Activated CD4-positive, alpha-beta T cell treated with anti-CD3 and anti-CD28 coated beads for 36 hours (primary cell): ENCODE results near the gene DLL3. TPM values are rescaled to one million over a fixed set of nuclear protein-coding genes. Genes with fewer than 3 reads are reported as not detected.

Source experiments
- ATAC-seq: fragments of 200-7000 bp; cut with Tn5 transposase; one replicate; pipeline ENCODE4 v1.10.0; 2021; ENCODE audit warnings: mild to moderate bottlenecking, moderate library complexity
- CTCF ChIA-PET: fragments of 350-600 bp; sonication (Branson Sonifier 250); formaldehyde crosslinking; loops from one replicate; lab custom pipeline; 2021; ENCODE audit warnings: antibody characterized with exemption; lab: Charles Lee
- POLR2A ChIA-PET: fragments of 350-600 bp; sonication (Branson Sonifier 250); formaldehyde crosslinking; loops from one replicate; lab custom pipeline; 2021; ENCODE audit warnings: antibody characterized with exemption, inconsistent platforms; lab: Charles Lee
- DNase-seq: peaks from one replicate; pipeline ENCODE4 v3.0.0-alpha.2; 2020
- H3K27ac Mint-ChIP-seq: one replicate; pipeline ENCODE4 v1.8.0; 2021; ENCODE audit warnings: mixed read lengths
- H3K27me3 Mint-ChIP-seq: one replicate; pipeline ENCODE4 v1.8.0; 2021; ENCODE audit warnings: mixed read lengths
- H3K36me3 Mint-ChIP-seq: one replicate; pipeline ENCODE4 v1.8.0; 2021; ENCODE audit warnings: low read depth, mixed read lengths
- H3K4me1 Mint-ChIP-seq: one replicate; pipeline ENCODE4 v1.8.0; 2021; ENCODE audit warnings: mixed read lengths
- H3K4me3 Mint-ChIP-seq: one replicate; pipeline ENCODE4 v1.8.0; 2021; ENCODE audit warnings: mild to moderate bottlenecking, moderate library complexity, mixed read lengths
- H3K9me3 Mint-ChIP-seq: one replicate; pipeline ENCODE4 v1.8.0; 2021; ENCODE audit warnings: low read depth, mixed read lengths
- intact Hi-C, 2 experiments: fragments of 100-400 bp; cut with DNase I in 1 of 2; cut with micrococcal nuclease in 1 of 2; formaldehyde crosslinking; loops; one replicate each; pipeline versions ENCODE4 v1.14.2 to v1.15.1; 2022 to 2024; cut with DNase I, micrococcal nuclease
- total RNA-seq, 2 experiments: library from RNA; stranded (reverse); gene quantifications; one replicate each; pipeline ENCODE4 v1.2.3, GENCODE V29; 2021

The DLL3 gene
- total RNA-seq, 2 experiments from 2014 or later, result 0.72 to 0.94 TPM

DNA sequence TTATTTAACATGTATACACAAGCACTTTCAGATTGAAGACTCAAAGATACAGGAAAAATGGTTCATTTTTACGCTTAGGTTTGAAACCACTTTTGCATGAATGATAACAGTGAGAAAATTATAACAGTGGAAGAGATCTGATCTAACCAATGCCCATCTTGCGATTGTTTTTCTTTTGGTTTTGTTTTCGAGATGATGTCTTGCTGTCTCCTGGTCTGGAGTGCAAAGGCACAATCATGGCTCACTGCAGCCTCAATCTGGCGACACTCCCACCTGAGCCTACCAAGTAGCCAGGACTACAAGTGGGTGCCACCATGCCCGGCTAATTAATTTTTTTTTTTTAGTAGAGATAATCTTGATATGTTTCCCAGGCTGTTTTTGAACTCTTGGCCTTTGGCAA is 51.5 kb downstream of the DLL3 start:
- ChIA-PET POLR2A (no interaction called here), CTCF (interaction anchor here (1.2 to 6.5 kb wide), 3 partner anchors 115 to 123 kb away, joined by 3 to 88 read pairs (median 33); no protein-coding TSS in a partner anchor)
- H3K36me3 Mint-ChIP-seq, result no peaks in the 10 kb centered on the region
- H3K27me3 Mint-ChIP-seq, result no peaks in the 10 kb centered on the region
- no peak overlapping the region for H3K4me3 Mint-ChIP-seq
- no peaks in the 10 kb centered on the region for H3K9me3 Mint-ChIP-seq
- ATAC-seq (no peak), DNase-seq (no peak)
- intact Hi-C loops, result loop anchor here in 1 of 2 experiments (5.0 to 10.0 kb wide), 2 partner anchors 77 to 215 kb away; no protein-coding TSS in a partner anchor
- H3K4me1 Mint-ChIP-seq, result peaks cover 16% of the 10 kb centered on the region
- no peak overlapping the region for H3K27ac Mint-ChIP-seq

DNA sequence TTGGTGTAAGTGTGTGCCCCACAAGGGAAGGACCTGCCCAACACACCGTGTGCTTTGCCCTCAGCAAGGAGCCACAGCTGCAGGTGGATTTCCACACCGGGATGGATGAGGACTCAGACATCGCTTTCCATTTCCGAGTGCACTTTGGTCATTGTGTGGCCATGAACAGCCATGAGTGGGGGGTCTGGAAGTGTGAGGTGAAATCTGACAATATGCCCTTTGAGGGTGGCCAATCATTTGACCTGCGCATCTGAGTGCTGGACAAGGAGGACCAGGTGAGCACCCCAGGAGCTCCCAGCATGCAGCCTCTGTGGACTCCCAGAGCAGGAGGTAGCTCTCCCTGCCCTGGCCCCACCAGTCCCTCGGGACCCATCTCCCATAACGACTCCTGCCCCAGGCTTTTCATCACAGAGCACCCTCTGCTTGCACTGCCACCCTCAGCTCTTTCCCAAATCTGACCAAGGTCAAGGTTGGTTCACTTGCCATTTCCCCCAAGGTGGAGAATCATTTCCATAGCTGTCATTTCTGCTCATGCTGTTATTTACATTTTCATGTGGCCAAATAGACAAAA is 54.4 kb downstream of the DLL3 start:
- ATAC-seq (no peak), DNase-seq (no peak)
- Mint-ChIP-seq H3K36me3 (no peaks in the 10 kb centered on the region), H3K4me1 (peaks cover 15% of the 10 kb centered on the region), H3K27me3 (no peaks in the 10 kb centered on the region), H3K27ac (peak overlapping the region; percentile 11), H3K9me3 (no peaks in the 10 kb centered on the region), H3K4me3 (no peak overlapping the region)
- intact Hi-C loops, result loop anchor here in 1 of 2 experiments (5.0 to 10.0 kb wide), 2 partner anchors 74 to 212 kb away; no protein-coding TSS in a partner anchor
- POLR2A ChIA-PET, result interaction anchor here (0.7 to 1.2 kb wide), 2 partner anchors 10 to 117 kb away, joined by 3 to 5 read pairs; partner anchors contain the start of gene RPS16
- CTCF ChIA-PET, result interaction anchor here (1.8 to 6.5 kb wide), 3 partner anchors 120 to 216 kb away, joined by 4 to 88 read pairs (median 5); no protein-coding TSS in a partner anchor

DNA sequence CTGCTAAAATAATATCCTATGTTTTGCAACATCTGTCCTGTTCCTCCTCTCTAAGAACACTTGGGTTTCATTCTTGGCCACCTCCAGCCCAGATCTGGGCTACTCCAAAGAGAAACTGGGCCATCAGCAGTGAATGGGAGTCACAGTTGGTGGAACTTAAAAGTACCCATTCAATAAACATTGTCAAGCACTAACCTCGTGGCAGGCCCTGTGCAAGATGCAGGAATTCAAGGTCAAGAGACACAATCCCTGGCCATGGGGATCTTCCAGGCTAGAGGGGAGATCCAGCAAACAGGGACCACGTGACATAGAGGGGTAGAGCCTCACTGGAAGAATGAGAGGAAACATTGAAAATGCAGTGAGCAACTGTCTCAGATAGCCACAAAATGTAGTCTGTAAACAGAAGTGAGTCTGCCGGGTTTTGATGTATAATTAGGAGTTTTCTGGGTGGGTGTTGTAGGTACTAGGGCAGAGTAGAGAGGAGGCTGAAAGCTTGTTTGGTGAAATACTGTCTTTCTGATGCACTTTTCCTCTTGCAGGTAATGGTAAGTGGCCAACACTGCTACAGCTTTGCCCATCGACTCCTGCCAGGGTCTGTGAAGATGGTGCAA is 56.1 kb downstream of the DLL3 start:
- Mint-ChIP-seq H3K4me1 (peaks cover 29% of the 10 kb centered on the region), H3K27ac (no peak overlapping the region), H3K27me3 (no peaks in the 10 kb centered on the region), H3K36me3 (no peaks in the 10 kb centered on the region), H3K4me3 (no peak overlapping the region), H3K9me3 (no peaks in the 10 kb centered on the region)
- DNase-seq, result no peak
- ChIA-PET CTCF (interaction anchor here (1.0 to 6.5 kb wide), 4 partner anchors 12 to 213 kb away, joined by 3 to 88 read pairs (median 4); no protein-coding TSS in a partner anchor), POLR2A (no interaction called here)
- intact Hi-C loops, result loop anchor here in 1 of 2 experiments (5.0 to 10.0 kb wide), 2 partner anchors 72 to 210 kb away; no protein-coding TSS in a partner anchor
- no peak for ATAC-seq

DNA sequence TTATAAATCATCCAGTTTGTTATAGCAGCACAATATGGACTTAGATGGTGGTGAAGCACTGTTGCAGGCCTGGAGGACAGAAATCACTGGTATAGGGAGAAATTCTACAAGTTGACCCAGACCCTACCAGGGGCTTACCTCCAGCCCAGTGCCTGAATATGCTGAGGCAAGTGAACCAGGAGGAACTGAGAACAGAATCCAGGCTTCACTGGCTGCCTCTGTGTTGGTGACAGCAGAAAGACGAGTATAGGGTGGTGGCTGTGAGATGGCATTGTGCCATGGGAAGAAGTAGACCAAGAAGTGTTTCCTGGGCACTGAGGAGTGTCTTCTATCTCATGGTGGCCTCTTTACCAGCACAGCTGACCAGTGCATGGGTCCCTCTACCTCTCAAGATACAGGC is 57.1 kb downstream of the DLL3 start:
- H3K4me3 Mint-ChIP-seq, result no peak overlapping the region
- ATAC-seq (no peak), DNase-seq (no peak)
- ChIA-PET CTCF (interaction anchor here (0.6 to 6.5 kb wide), 2 partner anchors 93 to 118 kb away, joined by 3 to 88 read pairs; no protein-coding TSS in a partner anchor), POLR2A (no interaction called here)
- H3K27ac Mint-ChIP-seq, result no peak overlapping the region
- no peaks in the 10 kb centered on the region for H3K9me3 Mint-ChIP-seq
- no peaks in the 10 kb centered on the region for H3K27me3 Mint-ChIP-seq
- intact Hi-C loops, result loop anchor here in 1 of 2 experiments (10.0 kb wide), 1 partner anchor 209 kb away; no protein-coding TSS in a partner anchor
- peaks cover 29% of the 10 kb centered on the region for H3K4me1 Mint-ChIP-seq
- no peaks in the 10 kb centered on the region for H3K36me3 Mint-ChIP-seq

Other genes starting within 250 kb of the DLL3 start
- not detected for gene IFNL2, start 230.6 kb upstream of the DLL3 start, total RNA-seq
- gene IFNL1, start 202.5 kb upstream of the DLL3 start, total RNA-seq, result under 1 TPM; 0.50 to 0.51 TPM
- gene LRFN1, start 178.1 kb upstream of the DLL3 start, total RNA-seq, result 1 to 10 TPM; 5.3 to 5.4 TPM
- gene GMFG, start 162.9 kb upstream of the DLL3 start, total RNA-seq, result 100 to 1,000 TPM; 231 to 333 TPM
- 10 to 100 TPM; 45.2 to 46.9 TPM for gene SAMD4B, start 156.5 kb upstream of the DLL3 start, total RNA-seq
- 10 to 100 TPM; 40.4 to 54.2 TPM for gene PAF1, start 107.8 kb upstream of the DLL3 start, total RNA-seq
- gene MED29, start 107.6 kb upstream of the DLL3 start, total RNA-seq, result 10 to 100 TPM; 24.0 to 34.6 TPM
- gene ZFP36, start 92.1 kb upstream of the DLL3 start, total RNA-seq, result 10 to 100 TPM; 69.1 to 69.3 TPM
- gene PLEKHG2, start 86.3 kb upstream of the DLL3 start, total RNA-seq, result 10 to 100 TPM; 46.0 to 65.5 TPM
- gene RPS16, start 63.0 kb upstream of the DLL3 start, total RNA-seq, result 1,000 to 10,000 TPM; 3,146 to 3,331 TPM
- gene SUPT5H, start 53.4 kb upstream of the DLL3 start, total RNA-seq, result 100 to 1,000 TPM; 157 to 165 TPM
- gene TIMM50, start 18.1 kb upstream of the DLL3 start, total RNA-seq, result 100 to 1,000 TPM in 1 of 2 experiments, 10 to 100 TPM in 1; 99.4 to 126 TPM
- not detected for gene SELENOV, start 16.2 kb downstream of the DLL3 start, total RNA-seq
- gene EID2B, start 33.9 kb downstream of the DLL3 start, total RNA-seq, result 1 to 10 TPM; 1.4 to 3.5 TPM
- gene EID2, start 41.2 kb downstream of the DLL3 start, total RNA-seq, result 10 to 100 TPM in 1 of 2 experiments, 1 to 10 TPM in 1; 9.0 to 10.7 TPM
- gene LGALS13, start 103.6 kb downstream of the DLL3 start, total RNA-seq, result not detected
- not detected for gene LGALS16, start 157.0 kb downstream of the DLL3 start, total RNA-seq
- gene LGALS14, start 205.5 kb downstream of the DLL3 start, total RNA-seq, result 1 to 10 TPM in 1 of 2 experiments, under 1 TPM in 1; 0.80 to 1.4 TPM
- gene CLC, start 239.1 kb downstream of the DLL3 start, total RNA-seq, result under 1 TPM in 1 of 2 experiments, not detected in 1; 0.40 TPM